Measurements from ENCODE around the gene ZHX3.
"Not testable (repeated sequence)": the region's sequence is repeated elsewhere in the genome, so short reads cannot be mapped to it uniquely, and the experiment has no call there.

Gene ZHX3

DNA sequence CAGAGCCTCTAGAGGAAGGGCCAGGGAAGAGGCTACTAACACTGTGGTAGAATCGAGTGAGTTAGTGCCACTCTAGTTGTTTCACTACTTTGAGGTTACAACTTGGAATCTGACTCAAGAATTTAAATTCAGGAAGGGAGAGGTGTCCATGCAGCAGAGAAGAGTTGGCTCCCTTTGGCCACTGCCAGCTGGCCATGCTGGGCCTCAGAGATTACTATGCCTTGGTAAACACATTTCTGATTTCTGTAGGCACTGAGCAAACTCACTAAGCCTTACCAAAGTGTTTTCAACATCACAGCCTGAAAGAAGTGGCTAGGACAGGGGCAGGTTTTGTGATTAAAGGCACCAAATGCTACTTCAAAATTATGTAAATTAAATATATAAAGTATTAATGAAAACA lies 61.9 kb downstream of the ZHX3 start:
- no peak for DNase-seq

DNA sequence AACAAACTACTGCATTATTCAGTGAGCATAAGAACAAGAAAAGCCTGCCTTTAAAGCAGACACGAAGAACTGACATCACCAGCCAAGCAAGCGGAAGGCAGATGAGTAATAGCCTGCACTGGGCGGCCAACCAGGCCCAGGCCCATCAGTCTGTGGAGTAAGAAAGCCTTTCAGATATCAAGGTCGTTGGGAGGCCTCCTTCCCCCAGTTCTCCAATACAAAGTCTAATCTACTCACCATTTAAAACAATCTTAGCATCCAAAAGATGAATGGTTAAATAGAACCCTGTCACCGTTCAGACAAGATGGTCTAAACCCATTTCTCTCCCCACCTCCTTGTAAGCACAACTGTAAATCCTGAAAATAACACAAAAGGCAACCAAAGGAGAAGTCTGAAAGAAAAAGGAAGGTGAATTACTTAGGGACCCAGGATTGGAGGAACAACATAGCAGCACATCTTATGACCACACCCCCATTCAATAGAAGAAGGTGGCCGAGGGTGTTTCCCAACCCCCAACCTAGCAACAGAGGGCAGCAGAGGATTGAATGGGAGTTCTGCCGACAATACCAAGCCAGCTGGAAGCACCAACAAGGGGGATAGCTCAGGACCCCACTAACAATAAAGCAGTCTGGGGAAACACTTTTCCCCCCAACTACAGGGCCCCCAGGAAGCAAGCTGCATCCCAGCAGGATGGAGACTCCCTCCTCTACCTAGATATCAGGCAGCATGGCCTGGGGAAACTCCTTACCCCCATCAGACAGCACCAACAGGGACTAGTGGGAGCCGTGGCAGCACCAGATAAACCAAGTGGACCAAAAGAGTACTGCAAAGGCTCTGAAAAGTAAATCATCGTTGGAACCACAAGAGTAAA lies 67.9 kb downstream of the ZHX3 start:
- DNase-seq, result peak; percentile 58

DNA sequence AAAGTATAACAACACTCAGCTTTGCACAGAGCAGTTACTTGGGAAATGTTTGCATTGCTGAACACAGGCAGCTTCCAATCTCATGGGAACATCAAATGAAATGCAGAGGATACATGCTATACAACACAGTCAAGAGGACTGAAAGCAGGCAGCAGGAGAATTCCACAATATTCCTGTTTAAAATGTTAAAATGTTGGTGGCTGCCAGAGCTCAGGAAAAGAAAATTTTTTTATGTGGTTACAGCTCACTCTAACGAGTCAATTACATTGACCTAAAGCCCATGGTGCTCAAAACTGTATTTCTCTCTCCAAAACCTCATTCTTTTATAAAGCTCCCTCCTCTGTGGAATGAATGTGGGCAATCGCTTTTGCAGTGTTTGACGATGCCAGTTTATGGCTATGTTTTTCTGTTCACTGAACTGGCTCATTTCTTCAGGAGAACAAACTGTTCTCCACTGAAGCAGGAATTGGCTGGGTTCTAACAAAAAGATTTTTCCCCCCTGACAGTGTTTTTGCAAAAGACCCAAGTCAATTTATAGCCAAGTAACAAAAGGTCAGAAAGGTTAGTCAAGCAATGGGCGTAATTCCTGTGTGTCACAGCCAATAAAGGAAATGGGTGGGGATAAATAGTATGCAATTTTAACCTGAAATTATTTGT lies 69.0 kb downstream of the ZHX3 start:
- no peak for DNase-seq

DNA sequence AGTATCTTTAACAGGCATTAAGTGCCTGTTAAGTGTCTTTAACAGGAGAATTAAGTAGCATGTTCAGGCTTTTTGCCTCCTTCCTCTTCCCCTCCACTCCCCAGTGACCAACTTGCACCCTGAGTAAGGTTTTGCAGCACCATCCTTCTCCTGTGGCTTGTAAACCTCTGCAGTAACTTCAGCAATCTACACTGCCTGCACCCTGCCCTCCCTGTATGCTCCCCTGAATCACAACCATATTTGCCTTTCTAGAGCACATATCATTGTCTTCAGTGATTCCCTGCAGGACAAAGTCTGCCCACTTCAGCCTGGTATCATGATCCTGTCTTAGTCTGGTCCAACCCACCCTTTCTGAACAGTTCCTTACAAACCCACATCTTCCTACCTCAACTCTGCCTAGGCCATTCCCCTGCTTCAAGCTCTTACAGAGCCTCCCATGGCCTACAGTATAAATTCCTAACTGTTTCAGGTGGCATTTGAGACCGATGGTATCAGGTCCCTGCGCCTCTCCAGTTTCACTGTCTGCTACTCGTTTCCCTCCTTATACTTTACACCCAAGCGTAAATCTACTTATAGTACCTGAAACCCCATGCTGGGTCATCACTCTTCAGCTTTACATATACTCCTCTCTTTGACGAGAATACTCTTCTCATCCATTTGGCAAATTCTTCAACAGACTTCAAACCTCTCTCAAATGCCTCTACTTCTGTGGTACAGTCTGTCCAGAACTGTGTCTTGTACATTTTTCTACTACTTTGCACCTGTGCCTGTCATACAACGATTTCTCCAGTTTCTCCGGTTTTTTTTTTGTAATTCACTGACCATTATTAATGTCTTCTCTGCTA lies 69.8 kb downstream of the ZHX3 start:
- no peak for DNase-seq

DNA sequence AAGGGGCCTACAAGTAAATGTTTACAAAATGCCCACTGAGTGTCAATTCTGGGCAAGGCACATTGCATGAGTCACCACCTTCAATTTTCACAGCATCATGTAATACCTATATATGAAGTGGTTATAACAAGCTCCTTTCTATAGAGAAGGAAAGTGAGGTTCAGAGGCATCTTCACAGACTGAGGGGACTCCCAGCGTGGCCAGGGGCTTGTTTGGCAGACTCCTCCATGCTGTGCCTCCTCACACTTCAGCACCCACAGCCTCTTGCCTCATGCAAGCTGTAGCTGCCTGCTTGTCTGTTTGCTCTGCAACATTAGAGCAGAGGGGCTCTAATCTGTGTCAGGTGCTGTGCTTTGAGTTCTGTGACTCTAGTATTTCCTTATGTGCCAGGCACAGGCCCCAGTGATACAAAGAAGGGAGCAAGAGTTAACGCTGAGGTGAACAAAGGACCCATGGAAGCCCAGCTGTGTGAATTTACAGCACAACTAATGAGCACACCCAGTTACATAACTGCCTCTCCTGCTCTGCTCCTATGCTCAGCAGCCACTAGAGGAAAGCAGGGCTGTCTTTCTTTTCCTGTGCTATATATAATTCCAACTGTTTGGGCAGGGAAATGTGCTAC lies 72.3 kb downstream of the ZHX3 start:
- peak; percentile 3 for DNase-seq

DNA sequence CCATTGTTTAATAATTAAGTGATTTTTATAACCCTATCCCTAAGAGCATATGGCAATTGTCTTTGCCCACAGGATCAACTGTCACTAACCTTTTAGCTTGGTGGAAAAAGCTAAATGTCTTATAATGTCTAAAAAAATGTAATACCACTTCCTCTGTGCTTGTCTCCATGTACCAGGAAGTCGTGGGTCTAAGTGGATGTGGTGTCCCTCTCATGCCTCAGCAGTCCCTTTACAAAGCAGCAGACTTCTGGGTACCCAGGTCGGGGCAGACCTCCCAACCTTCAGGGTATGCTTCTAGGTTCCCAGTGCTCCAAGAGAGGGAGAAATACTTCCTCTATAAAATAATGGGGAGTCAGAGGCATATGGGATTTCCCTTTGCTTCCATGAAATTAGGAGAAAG lies 74.7 kb downstream of the ZHX3 start:
- peak; percentile 55 for DNase-seq

DNA sequence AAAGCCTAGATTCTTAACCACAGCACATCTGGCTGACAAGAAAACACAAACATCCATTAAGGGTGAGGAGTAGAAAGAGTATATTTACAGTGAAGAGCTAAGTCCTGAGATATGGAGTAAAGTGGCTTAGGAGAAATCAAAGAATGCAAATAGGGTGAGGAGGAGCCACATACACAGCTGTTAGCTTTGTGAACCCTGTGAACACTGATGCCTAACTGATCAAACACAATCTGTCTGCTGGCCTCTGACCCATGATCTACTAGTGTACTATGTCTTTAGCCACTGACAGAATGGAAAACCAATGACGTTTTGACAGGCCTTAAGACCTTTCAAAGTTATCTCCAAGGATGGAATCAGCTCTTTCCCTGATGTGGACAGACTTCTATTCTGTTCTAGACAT lies 75.2 kb downstream of the ZHX3 start:
- DNase-seq, result no peak

DNA sequence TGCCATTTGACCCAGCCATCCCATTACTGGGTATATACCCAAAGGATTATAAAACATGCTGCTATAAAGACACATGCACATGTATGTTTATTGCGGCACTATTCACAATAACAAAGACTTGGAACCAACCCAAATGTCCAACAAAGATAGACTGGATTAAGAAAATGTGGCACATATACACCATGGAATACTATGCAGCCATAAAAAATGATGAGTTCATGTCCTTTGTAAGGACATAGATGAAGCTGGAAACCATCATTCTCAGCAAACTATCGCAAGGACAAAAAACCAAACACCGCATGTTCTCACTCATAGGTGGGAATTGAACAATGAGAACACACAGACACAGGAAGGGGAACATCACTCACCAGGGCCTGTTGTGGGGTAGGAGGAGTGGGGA lies 80.3 kb downstream of the ZHX3 start:
- not testable (repeated sequence) for DNase-seq

DNA sequence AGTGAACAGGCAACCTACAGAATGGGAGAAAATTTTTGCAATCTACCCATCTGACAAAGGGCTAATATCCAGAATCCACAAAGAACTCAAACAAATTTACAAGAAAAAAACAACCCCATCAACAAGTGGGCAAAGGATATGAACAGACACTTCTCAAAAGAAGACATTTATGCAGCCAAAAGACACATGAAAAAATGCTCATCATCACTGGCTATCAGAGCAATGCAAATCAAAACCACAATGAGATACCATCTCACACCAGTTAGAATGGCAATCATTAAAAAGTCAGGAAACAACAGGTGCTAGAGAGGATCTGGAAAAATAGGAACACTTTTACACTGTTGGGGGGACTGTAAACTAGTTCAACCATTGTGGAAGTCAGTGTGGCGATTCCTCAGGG lies 80.7 kb downstream of the ZHX3 start:
- not testable (repeated sequence) for DNase-seq

DNA sequence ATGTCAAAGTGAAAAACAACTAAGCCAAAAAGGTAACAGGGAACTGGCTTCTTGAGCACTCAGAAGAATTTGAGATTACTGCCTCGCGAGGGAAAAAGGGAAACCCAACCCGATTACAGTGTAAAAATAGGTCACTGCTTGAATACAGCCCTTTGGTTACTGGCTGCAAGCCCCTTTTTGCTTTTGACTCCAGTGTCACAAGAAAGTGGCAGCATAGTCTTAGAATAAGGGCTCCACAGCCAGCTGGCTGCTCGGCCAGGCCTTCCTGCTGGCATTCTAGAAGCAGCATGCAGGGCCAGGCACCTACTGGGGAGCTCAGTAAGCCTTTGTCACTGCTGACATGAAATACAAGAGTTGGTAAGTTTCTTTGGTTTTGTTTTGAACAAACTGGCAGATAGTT lies 83.0 kb downstream of the ZHX3 start:
- no peak for DNase-seq

DNA sequence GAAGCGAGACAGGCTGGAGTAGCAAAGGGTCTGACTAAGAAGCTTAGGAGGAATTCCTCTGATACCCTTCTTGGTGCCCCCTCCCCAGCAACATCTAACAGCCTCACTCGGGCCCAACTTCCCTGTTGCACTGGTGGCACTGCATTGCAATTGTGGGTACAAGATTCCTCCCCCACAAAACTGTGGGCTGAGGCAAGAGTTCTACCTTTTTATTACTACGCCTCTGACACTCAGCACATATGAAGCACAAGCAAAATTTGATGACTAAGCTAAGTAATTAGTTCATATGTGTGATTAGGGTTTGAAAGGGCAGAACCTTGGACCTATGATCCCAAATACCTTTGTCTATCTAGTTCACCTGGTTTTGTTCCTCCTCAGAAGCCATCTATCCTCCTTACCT lies 83.5 kb downstream of the ZHX3 start:
- no peak for DNase-seq

DNA sequence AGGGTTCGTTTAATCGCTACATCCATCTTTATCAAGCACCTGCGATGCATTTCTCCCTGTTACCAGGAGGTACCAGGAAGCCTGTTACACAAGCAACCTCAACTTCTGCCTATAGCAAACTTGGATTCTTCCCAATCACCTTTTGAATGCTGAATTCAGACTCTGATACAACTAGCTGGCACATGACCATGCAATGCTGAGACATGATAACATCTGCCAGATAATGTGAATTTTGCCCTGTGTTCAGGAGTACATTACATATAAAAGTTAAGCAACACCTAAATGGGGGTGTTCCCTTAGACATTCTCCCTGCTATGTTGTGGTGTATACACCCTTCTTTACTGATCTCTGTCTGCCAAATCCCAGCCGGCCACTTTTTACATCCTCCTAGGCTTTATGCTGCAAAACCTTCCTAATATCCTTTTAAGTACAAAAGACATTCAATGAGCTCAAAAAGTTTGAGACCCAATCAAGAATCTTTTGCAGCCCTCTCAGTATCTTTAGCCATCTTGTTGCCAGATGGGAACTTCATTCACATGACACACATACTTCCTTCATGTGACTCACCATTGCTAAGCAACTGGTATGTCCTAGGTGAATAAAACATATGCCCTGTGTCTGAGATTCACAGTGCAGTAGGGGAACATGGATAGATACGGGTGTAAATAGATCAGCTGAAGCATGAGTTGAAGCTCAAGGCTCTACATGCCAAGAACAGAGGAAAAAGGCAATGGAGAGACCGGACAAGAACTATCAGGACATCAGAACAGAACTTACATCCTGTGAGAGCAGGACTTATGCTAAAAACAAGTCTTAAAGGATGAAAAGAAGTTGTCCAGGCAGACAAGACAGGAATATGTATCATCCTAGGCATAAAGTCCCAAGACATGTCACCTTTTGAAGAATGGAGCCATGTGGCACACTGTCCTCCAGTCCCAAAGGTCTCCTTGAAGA lies 84.3 kb downstream of the ZHX3 start:
- DNase-seq, result peak; percentile 21

DNA sequence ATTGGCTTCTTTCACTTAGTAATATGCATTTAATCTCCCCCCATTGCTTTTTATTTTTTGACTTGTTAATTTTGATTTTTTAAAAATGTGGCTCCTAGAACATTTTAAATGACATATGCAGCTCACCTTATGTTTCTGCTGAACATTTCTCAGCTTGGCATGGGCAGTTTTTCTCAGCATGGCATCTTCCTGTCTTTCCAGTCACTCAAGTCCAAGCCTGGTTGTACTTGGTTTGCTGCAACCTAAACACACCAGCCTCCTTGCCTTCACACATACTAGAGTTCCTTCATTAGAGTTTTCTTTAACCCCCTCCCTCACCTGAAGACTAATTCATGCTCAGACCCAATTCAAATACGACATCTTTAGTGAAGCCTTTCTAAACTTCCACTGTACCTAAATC lies 86.4 kb downstream of the ZHX3 start:
- DNase-seq, result no peak

DNA sequence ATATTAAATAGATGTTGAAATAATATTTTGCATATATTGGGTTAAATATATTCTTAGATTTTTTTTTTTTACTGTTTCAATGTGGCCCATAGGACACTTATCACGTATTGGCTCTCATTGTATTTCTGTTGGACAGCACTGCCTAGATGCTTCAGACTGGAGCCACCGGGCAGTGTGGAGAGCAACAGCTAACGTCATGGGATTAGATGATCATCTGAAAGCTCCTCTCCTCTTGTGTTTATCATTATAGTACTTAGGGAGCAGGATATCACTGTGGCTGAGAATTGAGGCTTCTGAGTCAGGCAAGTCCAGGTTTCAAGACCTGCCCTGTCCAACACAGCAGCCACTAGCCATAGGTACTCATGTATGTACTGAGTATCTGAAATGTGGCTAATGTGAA lies 87.4 kb downstream of the ZHX3 start:
- no peak for DNase-seq

DNA sequence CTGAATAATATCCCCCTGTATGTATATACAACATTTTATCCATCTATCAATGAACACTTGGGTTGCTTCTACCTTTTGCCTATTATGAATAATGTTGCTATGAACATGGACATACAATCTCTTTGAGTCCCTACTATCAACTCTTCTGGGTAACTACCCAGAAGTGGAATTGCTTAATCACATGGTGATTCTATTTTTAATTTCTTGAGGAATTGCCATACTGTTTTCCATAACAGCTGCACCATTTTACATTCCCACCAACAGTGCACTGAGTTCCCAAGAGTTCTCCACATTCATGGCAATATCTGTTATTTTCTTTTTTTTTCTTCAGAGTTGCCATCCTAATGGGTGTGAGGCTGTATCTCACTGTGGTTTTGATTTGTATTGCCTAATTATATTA lies 88.3 kb downstream of the ZHX3 start:
- DNase-seq, result no peak

DNA sequence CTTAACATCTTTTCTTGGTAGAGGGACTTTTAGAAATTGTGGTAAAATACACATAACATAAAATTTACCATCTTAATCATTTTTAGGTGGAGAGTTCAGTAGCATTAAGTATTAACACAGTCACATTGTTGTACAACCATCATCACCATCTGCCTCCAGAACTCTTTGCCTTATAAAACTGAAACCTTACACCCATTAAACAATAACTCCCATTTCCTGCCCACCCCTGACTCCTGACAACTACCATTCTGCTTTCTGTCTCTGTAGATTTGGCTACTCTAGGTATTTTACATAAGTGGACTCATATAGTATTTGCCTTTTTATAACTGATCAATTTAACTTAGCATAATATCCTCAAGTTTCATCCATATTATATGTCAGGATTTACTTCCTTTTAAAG lies 88.7 kb downstream of the ZHX3 start:
- DNase-seq, result no peak

DNA sequence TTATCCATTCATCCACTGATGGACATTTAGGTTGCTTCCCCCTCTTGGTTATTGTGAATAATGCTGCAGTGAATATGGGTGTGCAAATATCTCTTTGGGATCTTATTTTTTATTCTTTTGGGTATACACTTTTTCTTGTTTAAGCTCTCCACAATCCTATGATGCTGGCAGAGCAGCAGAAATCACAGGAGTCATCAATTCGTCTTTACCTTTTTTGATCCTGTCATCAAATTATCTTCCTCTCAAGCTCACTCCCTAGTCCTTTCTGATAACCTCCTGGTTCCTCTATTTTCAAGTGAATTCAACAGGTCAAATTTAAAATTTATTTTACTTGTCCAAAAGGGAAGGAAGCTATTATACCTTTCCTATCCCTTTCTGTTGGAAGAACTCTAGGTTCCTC lies 91.1 kb downstream of the ZHX3 start:
- DNase-seq, result no peak

DNA sequence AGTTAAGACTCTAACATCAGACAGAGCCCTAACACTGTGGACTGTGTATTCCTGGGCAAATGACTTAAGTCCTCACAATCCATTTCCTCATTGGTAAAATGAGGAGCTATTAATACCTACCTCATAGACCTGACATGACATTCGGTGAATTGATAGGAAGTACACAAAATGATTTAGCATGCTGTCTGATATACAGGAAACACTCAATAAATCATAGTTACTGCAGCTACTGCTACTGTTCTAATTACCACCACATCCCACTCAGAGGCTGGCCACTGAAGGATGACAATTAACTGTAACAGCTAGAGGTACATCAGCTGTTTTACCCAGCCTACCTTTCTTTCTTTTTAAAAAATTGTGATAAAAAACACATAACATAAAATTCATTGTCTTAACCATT lies 92.4 kb downstream of the ZHX3 start:
- peak; percentile 25 for DNase-seq

DNA sequence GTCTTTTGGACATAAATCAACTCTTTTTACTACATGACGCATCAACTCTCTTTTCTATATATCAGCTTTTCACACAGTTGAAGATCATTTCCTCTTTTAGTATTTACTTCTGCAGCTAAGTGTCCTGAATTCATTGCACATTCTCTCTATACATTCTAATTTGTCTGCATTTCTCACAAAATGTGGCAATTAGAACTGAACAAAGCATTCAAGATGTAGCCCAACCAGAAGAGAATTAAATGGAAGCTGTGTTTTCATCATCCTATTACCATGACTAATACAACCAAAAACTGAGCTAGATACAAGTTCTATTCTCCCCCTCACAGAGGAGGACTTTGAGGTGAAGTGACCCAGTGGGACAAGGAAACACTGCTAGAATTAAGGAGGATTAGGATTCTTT lies 93.2 kb downstream of the ZHX3 start:
- peak; percentile 74 for DNase-seq

DNA sequence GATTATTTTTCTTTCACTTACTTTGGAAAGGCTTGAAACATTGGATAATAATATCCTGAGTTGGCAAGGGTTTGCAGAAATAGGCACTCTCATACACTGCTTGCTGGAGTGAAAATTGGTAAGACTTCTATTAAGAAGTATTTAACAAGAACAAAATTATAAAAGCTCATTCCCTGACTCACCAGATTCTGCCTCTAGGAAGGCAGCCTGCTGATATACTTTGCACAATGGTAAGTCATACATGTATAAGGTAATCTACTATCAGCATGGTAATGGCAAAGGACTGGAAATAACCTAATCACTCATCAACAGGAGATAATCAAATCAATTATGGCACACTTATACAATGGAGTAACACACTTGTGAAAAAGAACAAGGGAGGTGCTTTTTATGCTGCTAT lies 94.4 kb downstream of the ZHX3 start:
- no peak for DNase-seq

DNA sequence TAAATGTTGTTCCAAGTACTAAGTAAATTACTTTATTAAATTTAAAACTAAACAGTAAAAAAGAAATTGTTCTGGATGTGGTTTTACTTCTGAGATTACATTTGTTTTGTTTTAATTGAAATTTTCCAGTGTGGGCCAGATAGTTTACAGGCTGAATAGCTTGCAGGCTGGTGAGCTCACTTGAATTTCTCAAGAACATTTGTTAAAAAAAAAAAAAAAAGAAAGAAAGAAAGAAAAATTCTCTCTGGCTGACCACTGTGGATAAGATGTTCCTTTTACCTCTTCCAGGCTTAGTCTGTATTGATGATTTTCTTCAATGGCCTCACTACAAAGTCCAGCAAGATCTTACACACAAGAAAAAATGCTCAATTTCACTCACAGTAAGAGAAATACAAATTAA lies 94.8 kb downstream of the ZHX3 start:
- no peak for DNase-seq

DNA sequence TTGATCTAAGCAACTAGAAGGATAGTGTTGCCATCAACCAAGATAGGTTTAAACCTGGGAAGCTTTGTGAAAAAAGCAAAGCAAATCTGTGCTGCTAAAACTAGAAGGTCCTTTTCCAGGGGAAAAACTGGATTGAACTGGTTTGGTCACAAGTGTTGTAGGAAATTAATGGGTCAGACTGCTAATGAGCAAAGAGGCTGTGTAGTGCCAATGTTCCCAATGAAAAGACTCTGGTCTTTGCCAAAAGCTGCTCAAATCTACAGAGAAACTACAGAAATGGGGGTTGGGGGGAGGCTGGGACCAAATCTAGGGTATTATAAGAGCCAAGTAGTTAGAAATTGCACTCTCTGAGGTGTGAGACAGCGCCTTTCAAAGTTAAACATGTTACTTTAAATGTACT lies 95.2 kb downstream of the ZHX3 start:
- no peak for DNase-seq
